Subcutaneous abdominal adipose tissue (tissue), 5 donors: Measurements from ENCODE around the gene XRCC6.
A peak's percentile ranks its signal among the peaks of the same experiment; 100 is the strongest.
"Not testable (repeated sequence)": the region's sequence is repeated elsewhere in the genome, so short reads cannot be mapped to it uniquely, and the experiment has no call there.

ENCODE experiments used
- H3K27ac ChIP-seq: one replicate; pipeline ENCODE4 v1.7.0; 2013; ENCODE audit warnings: low read depth, mild to moderate bottlenecking, inconsistent platforms, low read length, moderate library complexity
- H3K27me3 ChIP-seq, 5 donors: one replicate each; pipeline ENCODE4 v1.7.0; 2013; ENCODE audit warnings: low read length in 5 of 5, inconsistent platforms in 1 of 5; ENCODE audit not compliant: control insufficient read depth in 5 of 5, insufficient read depth in 4 of 5
- H3K36me3 ChIP-seq, 5 donors: one replicate each; pipeline ENCODE4 v1.7.0; 2013; ENCODE audit warnings: low read length in 5 of 5; ENCODE audit not compliant: control insufficient read depth in 5 of 5, insufficient read depth in 5 of 5
- H3K4me1 ChIP-seq, 5 donors: one replicate each; pipeline ENCODE4 v1.7.0; 2013; ENCODE audit warnings: low read length in 5 of 5, mild to moderate bottlenecking in 3 of 5, moderate library complexity in 1 of 5; ENCODE audit not compliant: control insufficient read depth in 5 of 5, insufficient read depth in 5 of 5
- H3K4me3 ChIP-seq, 5 donors: one replicate each; pipeline ENCODE4 v1.7.0; 2013; ENCODE audit warnings: low read length in 5 of 5, low read depth in 1 of 5
- H3K9ac ChIP-seq, 5 donors: one replicate each; pipeline ENCODE4 v1.7.0; 2013; ENCODE audit warnings: low read length in 5 of 5, mild to moderate bottlenecking in 4 of 5, moderate library complexity in 3 of 5
- H3K9me3 ChIP-seq, 5 donors: one replicate each; pipeline ENCODE4 v1.7.0; 2013; ENCODE audit warnings: low read length in 5 of 5; ENCODE audit not compliant: control insufficient read depth in 5 of 5
- donor health status: healthy.
- donor health status: healthy.
- donor health status: healthy.
- donor health status: healthy.
- donor health status: healthy.

XRCC6 gene

GRCh38 chr22:41621099-41621910, at the start of gene XRCC6:
TSS of gene XRCC6 (plus strand) at chr22:41621295. CDS start at chr22:41622005, 710 bp downstream.
- H3K9ac ChIP-seq, result peak within 1 kb of the TSS; percentile 84 to 100 (median 95)
- H3K4me3 ChIP-seq, result peak within 1 kb of the TSS; percentile 85 to 96 (median 89)
- H3K27ac ChIP-seq, result peak within 1 kb of the TSS; percentile 99
- peaks cover 0 to 31% (median 18%) of the 10 kb centered on the region in 5 donors for H3K36me3 ChIP-seq
- H3K4me1 ChIP-seq, result peaks cover 5 to 25% (median 23%) of the 10 kb centered on the region in 5 donors
- H3K27me3 ChIP-seq, result no peaks in the 10 kb centered on the region
- H3K9me3 ChIP-seq, result no peaks in the 10 kb centered on the region

GRCh38 chr22:41571786-41572185, 49.3 kb upstream of the XRCC6 start:
- H3K27ac ChIP-seq, result no peak overlapping the region
- no peak overlapping the region for H3K9ac ChIP-seq
- no peaks in the 10 kb centered on the region for H3K27me3 ChIP-seq
- peaks cover 0 to 10% (median 8%) of the 10 kb centered on the region in 5 donors for H3K36me3 ChIP-seq
- peaks cover 5 to 33% (median 22%) of the 10 kb centered on the region in 5 donors for H3K4me1 ChIP-seq
- no peaks in the 10 kb centered on the region for H3K9me3 ChIP-seq
- no peak overlapping the region for H3K4me3 ChIP-seq

- Histone ChIP-seq H3K36me3 (peaks cover 0 to 15% (median 13%) of the 10 kb centered on the region in 5 donors), H3K4me1 (peaks cover 5 to 32% (median 22%) of the 10 kb centered on the region in 5 donors)
- not testable (repeated sequence) for H3K4me3 ChIP-seq, H3K9ac ChIP-seq, H3K27ac ChIP-seq, H3K9me3 ChIP-seq, H3K27me3 ChIP-seq
Measured at GRCh38 chr22:41572305-41572704, 48.8 kb upstream of the XRCC6 start.

GRCh38 chr22:41573677-41574076, 47.4 kb upstream of the XRCC6 start:
- H3K36me3 ChIP-seq, result peaks cover 0 to 29% (median 25%) of the 10 kb centered on the region in 5 donors
- no peak overlapping the region for H3K9ac ChIP-seq
- H3K4me3 ChIP-seq, result no peak overlapping the region
- H3K9me3 ChIP-seq, result no peaks in the 10 kb centered on the region
- no peaks in the 10 kb centered on the region for H3K27me3 ChIP-seq
- H3K27ac ChIP-seq, result no peak overlapping the region
- H3K4me1 ChIP-seq, result peaks cover 5 to 31% (median 22%) of the 10 kb centered on the region in 5 donors

GRCh38 chr22:41574847-41575381, 46.2 kb upstream of the XRCC6 start:
- Histone ChIP-seq H3K4me1 (peaks cover 5 to 31% (median 22%) of the 10 kb centered on the region in 5 donors), H3K36me3 (peaks cover 0 to 41% (median 36%) of the 10 kb centered on the region in 5 donors), H3K4me3 (peak overlapping the region in 4 of 5 donors; percentile 27 to 49 (median 36)), H3K9me3 (no peaks in the 10 kb centered on the region), H3K9ac (peak overlapping the region in 2 of 5 donors; percentile 33 to 68), H3K27ac (peak overlapping the region; percentile 37), H3K27me3 (no peaks in the 10 kb centered on the region)

GRCh38 chr22:41575533-41575932, 45.6 kb upstream of the XRCC6 start:
- Histone ChIP-seq H3K27me3 (no peaks in the 10 kb centered on the region), H3K27ac (peak overlapping the region; percentile 30), H3K9ac (no peak overlapping the region), H3K36me3 (peaks cover 0 to 47% (median 41%) of the 10 kb centered on the region in 5 donors), H3K9me3 (no peaks in the 10 kb centered on the region), H3K4me3 (no peak overlapping the region), H3K4me1 (peaks cover 5 to 31% (median 22%) of the 10 kb centered on the region in 5 donors)

- Histone ChIP-seq H3K4me3 (no peak overlapping the region), H3K9ac (no peak overlapping the region), H3K36me3 (peaks cover 0 to 53% (median 45%) of the 10 kb centered on the region in 5 donors), H3K27me3 (no peaks in the 10 kb centered on the region), H3K27ac (no peak overlapping the region), H3K9me3 (no peaks in the 10 kb centered on the region), H3K4me1 (peaks cover 5 to 31% (median 22%) of the 10 kb centered on the region in 5 donors)
Measured at GRCh38 chr22:41576877-41577276, 44.2 kb upstream of the XRCC6 start.

- Histone ChIP-seq H3K4me1 (peaks cover 5 to 31% (median 22%) of the 10 kb centered on the region in 5 donors), H3K27ac (no peak overlapping the region), H3K4me3 (no peak overlapping the region), H3K36me3 (peaks cover 0 to 65% (median 56%) of the 10 kb centered on the region in 5 donors), H3K27me3 (no peaks in the 10 kb centered on the region), H3K9me3 (no peaks in the 10 kb centered on the region), H3K9ac (no peak overlapping the region)
Measured at GRCh38 chr22:41578114-41578513, 43.0 kb upstream of the XRCC6 start.

GRCh38 chr22:41578818-41579217, 42.3 kb upstream of the XRCC6 start:
- no peaks in the 10 kb centered on the region for H3K9me3 ChIP-seq
- peaks cover 5 to 31% (median 21%) of the 10 kb centered on the region in 5 donors for H3K4me1 ChIP-seq
- H3K4me3 ChIP-seq, result no peak overlapping the region
- H3K36me3 ChIP-seq, result peaks cover 0 to 72% (median 62%) of the 10 kb centered on the region in 5 donors
- no peak overlapping the region for H3K9ac ChIP-seq
- no peak overlapping the region for H3K27ac ChIP-seq
- no peaks in the 10 kb centered on the region for H3K27me3 ChIP-seq
